Liver (tissue), 9 donors: ENCODE results near the gene MAP3K12. TPM values are rescaled to one million over a fixed set of nuclear protein-coding genes. Genes with fewer than 3 reads are reported as not detected.

Experiments used
- DNase-seq: peaks from one replicate; pipeline ENCODE4 v3.0.0-alpha.2; 2017; ENCODE audit warnings: low spot score
- H3K27ac ChIP-seq, 2 donors: one replicate each; pipeline ENCODE4 v1.7.0; 2013; ENCODE audit warnings: inconsistent platforms in 2 of 2, low read length in 2 of 2, control low read depth in 1 of 2, low read depth in 1 of 2, mild to moderate bottlenecking in 1 of 2
- H3K27me3 ChIP-seq, 4 donors: one replicate each; pipeline versions ENCODE4 v1.6.1 to v1.7.0; 2013; ENCODE audit warnings: low read length in 3 of 4, inconsistent platforms in 1 of 4, mild to moderate bottlenecking in 1 of 4, moderate library complexity in 1 of 4; ENCODE audit not compliant: control insufficient read depth in 4 of 4, insufficient read depth in 4 of 4
- H3K36me3 ChIP-seq, 4 donors: one replicate each; pipeline versions ENCODE4 v1.6.1 to v1.7.0; 2013; ENCODE audit warnings: low read length in 3 of 4, mild to moderate bottlenecking in 3 of 4, low read depth in 1 of 4, moderate library complexity in 1 of 4; ENCODE audit not compliant: control insufficient read depth in 4 of 4, insufficient read depth in 3 of 4
- H3K4me1 ChIP-seq, 4 donors: one replicate each; pipeline versions ENCODE4 v1.6.1 to v1.7.0; 2013; ENCODE audit warnings: low read length in 3 of 4, mild to moderate bottlenecking in 3 of 4, moderate library complexity in 1 of 4; ENCODE audit not compliant: control insufficient read depth in 4 of 4, insufficient read depth in 4 of 4
- H3K4me3 ChIP-seq, 3 donors: one replicate each; pipeline versions ENCODE4 v1.6.1 to v1.7.0; 2013; ENCODE audit warnings: low read length in 3 of 3, control low read depth in 1 of 3, low read depth in 1 of 3, mild to moderate bottlenecking in 1 of 3
- H3K9ac ChIP-seq, 2 donors: one replicate each; pipeline ENCODE4 v1.7.0; 2013; ENCODE audit warnings: low read length in 2 of 2, mild to moderate bottlenecking in 2 of 2, moderate library complexity in 2 of 2, control low read depth in 1 of 2, low read depth in 1 of 2
- H3K9me3 ChIP-seq, 4 donors: one replicate each; pipeline versions ENCODE4 v1.6.1 to v1.7.0; 2013; ENCODE audit warnings: low read length in 3 of 4; ENCODE audit not compliant: control insufficient read depth in 4 of 4
- CTCF ChIP-seq: fragments of 150-350 bp; IDR thresholded peaks from 2 replicates; pipeline ENCODE4 v1.5.1; 2017; ENCODE audit warnings: improper control_type of control experiment, low read depth, low read length; ENCODE audit not compliant: missing input control
- HNF4A ChIP-seq, 2 donors: conservative IDR thresholded peaks; 2 replicates each; pipeline ENCODE4 v1.6.1; 2016; ENCODE audit warnings: antibody characterized with exemption in 2 of 2, mild to moderate bottlenecking in 2 of 2
- SP1 ChIP-seq: IDR thresholded peaks from 2 replicates; pipeline ENCODE4 v1.6.1; 2018; ENCODE audit warnings: antibody characterized with exemption, mild to moderate bottlenecking
- TAF1 ChIP-seq: conservative IDR thresholded peaks from 2 replicates; pipeline ENCODE4 v1.6.1; 2016; ENCODE audit warnings: antibody characterized with exemption, mild to moderate bottlenecking
- WGBS: extraction: QIAGEN DNeasy Blood & Tissue Kit; methylation state at CpG from one replicate; pipeline ENCODE4 v1.1.7; 2013; 5-methylcytosine and 5-hydroxymethylcytosine counted together
- polyA plus RNA-seq, 2 donors: library from polyadenylated mRNA; stranded (reverse) in 1 of 2; unstranded in 1 of 2; fragments of 200-250 nt in 1 of 2; fragments of >200 nt in 1 of 2; fragmentation: Nextera tagmentation in 1 of 2; extraction: Ambion mirVana in 1 of 2; gene quantifications; one replicate each; pipeline versions ENCODE4 v1.2.1 to v1.2.3, GENCODE V29; 2013 to 2015
- total RNA-seq, 2 donors: library from RNA; depleted of rRNA; stranded (reverse); fragments of >200 nt; gene quantifications; one replicate each; pipeline ENCODE4 v1.2.3, GENCODE V29; 2014
- TF ChIP-seq, protein P1 (sequence below): IDR thresholded peaks from 2 replicates; pipeline ENCODE4 v1.6.1; 2016; ENCODE audit warnings: antibody characterized with exemption
- TF ChIP-seq, protein P2 (sequence below): IDR thresholded peaks from 2 replicates; pipeline ENCODE4 v1.6.1; 2016; ENCODE audit warnings: antibody characterized with exemption, mild to moderate bottlenecking
- TF ChIP-seq, protein P3 (sequence below): IDR thresholded peaks from 2 replicates; pipeline ENCODE4 v1.6.1; 2016; ENCODE audit warnings: antibody characterized with exemption
- donor health status: healthy.
- donor health status: healthy.
- donor health status: healthy.
- donor health status: healthy.
- donor health status: healthy.

MAP3K12 gene
- total and polyA plus RNA-seq, 4 donors = 0.53 to 2.4 (median 1.5) TPM

DNA sequence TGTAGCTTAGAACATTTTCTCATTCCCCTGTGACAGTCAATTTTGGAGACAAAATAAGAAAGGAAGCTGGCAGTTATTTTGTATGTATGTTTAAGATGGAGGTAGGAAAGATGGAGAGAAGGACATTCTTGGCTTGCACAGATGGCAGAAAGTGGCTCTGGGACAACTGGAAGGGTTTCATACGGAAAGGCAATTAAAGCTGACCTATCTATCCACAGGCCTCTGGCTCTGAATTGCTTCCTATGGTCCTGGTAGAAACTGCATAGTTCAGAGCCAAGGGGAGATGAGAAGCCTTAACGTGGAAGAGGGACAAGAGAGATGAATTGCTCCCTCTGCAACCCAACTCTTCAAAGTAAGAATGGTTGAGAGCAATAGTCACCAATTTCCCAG lies 16.0 kb upstream of the MAP3K12 start:
- WGBS = 86% methylated on average over 2 of the region's 2 CpGs
- no peak overlapping the region for H3K27ac ChIP-seq
- H3K4me3 ChIP-seq = no peak overlapping the region
- H3K27me3 ChIP-seq = no peaks in the 10 kb centered on the region
- TF ChIP-seq, protein P1, sequence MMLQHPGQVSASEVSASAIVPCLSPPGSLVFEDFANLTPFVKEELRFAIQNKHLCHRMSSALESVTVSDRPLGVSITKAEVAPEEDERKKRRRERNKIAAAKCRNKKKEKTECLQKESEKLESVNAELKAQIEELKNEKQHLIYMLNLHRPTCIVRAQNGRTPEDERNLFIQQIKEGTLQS = no peak
- TF ChIP-seq, protein P2, sequence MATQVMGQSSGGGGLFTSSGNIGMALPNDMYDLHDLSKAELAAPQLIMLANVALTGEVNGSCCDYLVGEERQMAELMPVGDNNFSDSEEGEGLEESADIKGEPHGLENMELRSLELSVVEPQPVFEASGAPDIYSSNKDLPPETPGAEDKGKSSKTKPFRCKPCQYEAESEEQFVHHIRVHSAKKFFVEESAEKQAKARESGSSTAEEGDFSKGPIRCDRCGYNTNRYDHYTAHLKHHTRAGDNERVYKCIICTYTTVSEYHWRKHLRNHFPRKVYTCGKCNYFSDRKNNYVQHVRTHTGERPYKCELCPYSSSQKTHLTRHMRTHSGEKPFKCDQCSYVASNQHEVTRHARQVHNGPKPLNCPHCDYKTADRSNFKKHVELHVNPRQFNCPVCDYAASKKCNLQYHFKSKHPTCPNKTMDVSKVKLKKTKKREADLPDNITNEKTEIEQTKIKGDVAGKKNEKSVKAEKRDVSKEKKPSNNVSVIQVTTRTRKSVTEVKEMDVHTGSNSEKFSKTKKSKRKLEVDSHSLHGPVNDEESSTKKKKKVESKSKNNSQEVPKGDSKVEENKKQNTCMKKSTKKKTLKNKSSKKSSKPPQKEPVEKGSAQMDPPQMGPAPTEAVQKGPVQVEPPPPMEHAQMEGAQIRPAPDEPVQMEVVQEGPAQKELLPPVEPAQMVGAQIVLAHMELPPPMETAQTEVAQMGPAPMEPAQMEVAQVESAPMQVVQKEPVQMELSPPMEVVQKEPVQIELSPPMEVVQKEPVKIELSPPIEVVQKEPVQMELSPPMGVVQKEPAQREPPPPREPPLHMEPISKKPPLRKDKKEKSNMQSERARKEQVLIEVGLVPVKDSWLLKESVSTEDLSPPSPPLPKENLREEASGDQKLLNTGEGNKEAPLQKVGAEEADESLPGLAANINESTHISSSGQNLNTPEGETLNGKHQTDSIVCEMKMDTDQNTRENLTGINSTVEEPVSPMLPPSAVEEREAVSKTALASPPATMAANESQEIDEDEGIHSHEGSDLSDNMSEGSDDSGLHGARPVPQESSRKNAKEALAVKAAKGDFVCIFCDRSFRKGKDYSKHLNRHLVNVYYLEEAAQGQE = no peak
- no peak for TF ChIP-seq CTCF
- peaks cover 7 to 65% (median 48%) of the 10 kb centered on the region in 4 donors for H3K36me3 ChIP-seq
- DNase-seq = no peak
- peaks cover 0 to 2% (median under 1%) of the 10 kb centered on the region in 4 donors for H3K4me1 ChIP-seq
- no peaks in the 10 kb centered on the region for H3K9me3 ChIP-seq
- no peak overlapping the region for H3K9ac ChIP-seq

DNA sequence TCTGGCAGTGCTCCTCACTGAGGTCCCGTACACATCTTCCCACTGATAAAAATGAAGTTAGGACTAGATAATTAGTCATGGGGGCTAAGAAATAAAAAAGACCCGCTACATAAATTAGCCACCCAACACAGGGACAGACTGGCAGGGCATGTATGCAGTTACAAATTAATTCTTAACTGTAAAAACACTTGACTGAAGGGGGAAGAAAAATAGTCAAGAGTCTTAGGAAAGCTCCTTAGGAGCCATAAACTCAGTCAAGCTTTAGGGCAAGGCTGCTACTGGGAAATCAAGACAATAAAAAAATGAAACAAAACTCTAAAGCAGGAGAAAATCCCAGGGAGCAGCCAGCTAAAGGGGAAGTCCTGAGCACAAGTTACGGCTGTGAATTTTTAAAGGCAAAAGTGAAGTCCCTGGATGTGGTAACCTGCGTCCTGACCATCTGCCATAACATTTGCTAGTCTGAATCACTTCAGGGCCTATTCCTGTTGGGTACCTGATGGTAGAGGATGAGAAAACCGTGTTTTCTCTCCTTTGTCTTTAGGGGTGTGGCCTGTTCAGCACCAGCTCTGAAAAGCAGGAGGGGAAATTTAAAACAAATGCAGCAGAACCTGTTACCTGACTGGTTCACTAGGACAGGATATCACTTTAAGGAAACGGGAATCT lies 15.5 kb upstream of the MAP3K12 start:
- Histone ChIP-seq H3K27ac (no peak overlapping the region), H3K36me3 (peaks cover 4 to 63% (median 44%) of the 10 kb centered on the region in 4 donors), H3K4me3 (no peak overlapping the region), H3K4me1 (peaks cover 0 to 3% (median under 1%) of the 10 kb centered on the region in 4 donors), H3K9me3 (no peaks in the 10 kb centered on the region), H3K9ac (no peak overlapping the region), H3K27me3 (no peaks in the 10 kb centered on the region)
- no peak for TF ChIP-seq HNF4A (conservative IDR thresholded peaks at IDR 0.05)
- DNase-seq = no peak
- 87% methylated on average over 6 of the region's 6 CpGs for WGBS

- H3K4me3 ChIP-seq = no peak overlapping the region
- 73% methylated on average over 6 of the region's 6 CpGs for WGBS
- TF ChIP-seq SP1 = no peak
- no peak for TF ChIP-seq HNF4A (conservative IDR thresholded peaks at IDR 0.05)
- TF ChIP-seq, protein P3, sequence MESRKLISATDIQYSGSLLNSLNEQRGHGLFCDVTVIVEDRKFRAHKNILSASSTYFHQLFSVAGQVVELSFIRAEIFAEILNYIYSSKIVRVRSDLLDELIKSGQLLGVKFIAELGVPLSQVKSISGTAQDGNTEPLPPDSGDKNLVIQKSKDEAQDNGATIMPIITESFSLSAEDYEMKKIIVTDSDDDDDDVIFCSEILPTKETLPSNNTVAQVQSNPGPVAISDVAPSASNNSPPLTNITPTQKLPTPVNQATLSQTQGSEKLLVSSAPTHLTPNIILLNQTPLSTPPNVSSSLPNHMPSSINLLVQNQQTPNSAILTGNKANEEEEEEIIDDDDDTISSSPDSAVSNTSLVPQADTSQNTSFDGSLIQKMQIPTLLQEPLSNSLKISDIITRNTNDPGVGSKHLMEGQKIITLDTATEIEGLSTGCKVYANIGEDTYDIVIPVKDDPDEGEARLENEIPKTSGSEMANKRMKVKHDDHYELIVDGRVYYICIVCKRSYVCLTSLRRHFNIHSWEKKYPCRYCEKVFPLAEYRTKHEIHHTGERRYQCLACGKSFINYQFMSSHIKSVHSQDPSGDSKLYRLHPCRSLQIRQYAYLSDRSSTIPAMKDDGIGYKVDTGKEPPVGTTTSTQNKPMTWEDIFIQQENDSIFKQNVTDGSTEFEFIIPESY = no peak
- no peak for TF ChIP-seq CTCF
- no peak for TF ChIP-seq TAF1
- peaks cover 4 to 58% (median 40%) of the 10 kb centered on the region in 4 donors for H3K36me3 ChIP-seq
- H3K27ac ChIP-seq = no peak overlapping the region
- H3K4me1 ChIP-seq = peaks cover 0 to 3% (median under 1%) of the 10 kb centered on the region in 4 donors
- no peak for DNase-seq
- H3K9me3 ChIP-seq = no peaks in the 10 kb centered on the region
- no peak overlapping the region for H3K9ac ChIP-seq
- no peaks in the 10 kb centered on the region for H3K27me3 ChIP-seq
Observed at GRCh38 chr12:53513712-53514410, 14.6 kb upstream of the MAP3K12 start.
